Ishikawa (cell line): ENCODE measurements around the gene NUCB1.

Experiments used
- CREB1 ChIP-seq: IDR thresholded peaks from 2 replicates; pipeline ENCODE4 v1.6.1; 2012; ENCODE audit warnings: low read depth
- TAF1 ChIP-seq: IDR thresholded peaks from 2 replicates; pipeline ENCODE4 v1.6.1; 2012; ENCODE audit warnings: low read depth, mild to moderate bottlenecking
- YY1 ChIP-seq: IDR thresholded peaks from 2 replicates; pipeline ENCODE4 v1.6.1; 2012; ENCODE audit warnings: low read depth
- ZBTB7A ChIP-seq: IDR thresholded peaks from 2 replicates; pipeline ENCODE4 v1.6.1; 2012; ENCODE audit warnings: low read depth
- TF ChIP-seq, protein P1 (sequence below): IDR thresholded peaks from 2 replicates; pipeline ENCODE4 v1.6.1; 2012

DNA sequence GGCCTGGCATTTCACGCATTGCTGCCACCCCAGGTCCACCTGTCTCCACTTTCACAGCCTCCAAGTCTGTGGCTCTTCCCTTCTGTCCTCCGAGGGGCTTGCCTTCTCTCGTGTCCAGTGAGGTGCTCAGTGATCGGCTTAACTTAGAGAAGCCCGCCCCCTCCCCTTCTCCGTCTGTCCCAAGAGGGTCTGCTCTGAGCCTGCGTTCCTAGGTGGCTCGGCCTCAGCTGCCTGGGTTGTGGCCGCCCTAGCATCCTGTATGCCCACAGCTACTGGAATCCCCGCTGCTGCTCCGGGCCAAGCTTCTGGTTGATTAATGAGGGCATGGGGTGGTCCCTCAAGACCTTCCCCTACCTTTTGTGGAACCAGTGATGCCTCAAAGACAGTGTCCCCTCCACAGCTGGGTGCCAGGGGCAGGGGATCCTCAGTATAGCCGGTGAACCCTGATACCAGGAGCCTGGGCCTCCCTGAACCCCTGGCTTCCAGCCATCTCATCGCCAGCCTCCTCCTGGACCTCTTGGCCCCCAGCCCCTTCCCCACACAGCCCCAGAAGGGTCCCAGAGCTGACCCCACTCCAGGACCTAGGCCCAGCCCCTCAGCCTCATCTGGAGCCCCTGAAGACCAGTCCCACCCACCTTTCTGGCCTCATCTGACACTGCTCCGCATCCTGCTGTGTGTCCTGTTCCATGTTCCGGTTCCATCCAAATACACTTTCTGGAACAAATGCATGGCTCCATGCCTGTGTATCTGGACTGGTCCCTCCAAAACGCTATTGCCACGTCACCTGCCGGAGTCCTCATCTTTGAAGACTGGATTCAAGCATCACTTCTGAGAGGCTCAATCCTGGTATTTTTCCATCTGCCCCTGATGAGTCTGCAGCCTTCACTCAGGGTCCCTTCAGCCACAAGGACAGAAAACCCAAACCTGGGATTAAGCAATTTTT is 22.7 kb downstream of the NUCB1 start:
- TF ChIP-seq YY1: no peak
- TF ChIP-seq, protein P1, sequence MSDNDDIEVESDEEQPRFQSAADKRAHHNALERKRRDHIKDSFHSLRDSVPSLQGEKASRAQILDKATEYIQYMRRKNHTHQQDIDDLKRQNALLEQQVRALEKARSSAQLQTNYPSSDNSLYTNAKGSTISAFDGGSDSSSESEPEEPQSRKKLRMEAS: no peak
- TF ChIP-seq CREB1: no peak
- no peak for TF ChIP-seq ZBTB7A
- TF ChIP-seq TAF1: no peak
